WTC11 (cell line): ENCODE data around the gene HPCAL1. TPM values are rescaled to one million over a fixed set of nuclear protein-coding genes. Genes with fewer than 3 reads are reported as not detected.

ENCODE experiments used
- ATAC-seq: fragments of 200-7000 bp; cut with Tn5 transposase; 2 replicates; pipeline ENCODE4 v1.10.0; 2021; ENCODE audit warnings: mild to moderate bottlenecking, moderate library complexity
- CTCF ChIA-PET: fragments of 300-600 bp; sonication (Branson Sonifier 250); formaldehyde crosslinking; loops from one replicate; lab custom pipeline; 2021; ENCODE audit warnings: antibody characterized with exemption; lab: Charles Lee
- POLR2A ChIA-PET: fragments of 350-600 bp; sonication (Branson Sonifier 250); formaldehyde crosslinking; loops from one replicate; lab custom pipeline; 2021; ENCODE audit warnings: antibody characterized with exemption; lab: Charles Lee
- DNase-seq: peaks from one replicate; pipeline ENCODE4 v3.0.0; 2021; ENCODE audit warnings: low spot score
- H3K27ac Mint-ChIP-seq: 2 replicates; pipeline ENCODE4 v1.8.0; 2021; ENCODE audit warnings: mixed read lengths
- H3K27me3 Mint-ChIP-seq: 2 replicates; pipeline ENCODE4 v1.8.0; 2021; ENCODE audit warnings: low read depth, mild to moderate bottlenecking, moderate library complexity, mixed read lengths
- H3K36me3 Mint-ChIP-seq: 2 replicates; pipeline ENCODE4 v1.8.0; 2021; ENCODE audit warnings: mixed read lengths
- H3K4me1 Mint-ChIP-seq: 2 replicates; pipeline ENCODE4 v1.8.0; 2022; ENCODE audit warnings: mixed read lengths
- H3K4me3 Mint-ChIP-seq: 2 replicates; pipeline ENCODE4 v1.8.0; 2021; ENCODE audit warnings: mild to moderate bottlenecking, moderate library complexity, mixed read lengths
- H3K9me3 Mint-ChIP-seq: 2 replicates; pipeline ENCODE4 v1.8.0; 2021; ENCODE audit warnings: mixed read lengths
- ATF1 ChIP-seq: sonication (generic); formaldehyde crosslinking; IDR thresholded peaks from 2 replicates; pipeline ENCODE4 v1.8.1; 2023; ENCODE audit warnings: mild to moderate bottlenecking, moderate library complexity, missing genetic modification reagents
- ELF4 ChIP-seq: sonication (generic); formaldehyde crosslinking; IDR thresholded peaks from 2 replicates; pipeline ENCODE4 v1.8.1; 2022; ENCODE audit warnings: low read depth, mild to moderate bottlenecking, moderate library complexity, missing genetic modification reagents
- FOXJ3 ChIP-seq: sonication (generic); formaldehyde crosslinking; IDR thresholded peaks from 2 replicates; pipeline ENCODE4 v1.9.0; 2021; ENCODE audit warnings: missing genetic modification reagents, mild to moderate bottlenecking, borderline replicate concordance
- GTF2I ChIP-seq: fragments of 250-450 bp; sonication (Bioruptor Pico); conservative IDR thresholded peaks from 2 replicates; pipeline ENCODE4 v1.4.0; 2021; ENCODE audit warnings: mild to moderate bottlenecking
- IRF2 ChIP-seq: sonication (generic); formaldehyde crosslinking; IDR thresholded peaks from 2 replicates; pipeline ENCODE4 v1.8.0; 2022; ENCODE audit warnings: low read depth, missing genetic modification reagents, borderline replicate concordance
- JAZF1 ChIP-seq: fragments of 250-450 bp; sonication (Bioruptor Pico); IDR thresholded peaks from 2 replicates; pipeline ENCODE4 v1.9.0; 2021; ENCODE audit warnings: moderate library complexity, mild to moderate bottlenecking, inconsistent platforms
- RELA ChIP-seq: sonication (generic); formaldehyde crosslinking; IDR thresholded peaks from 2 replicates; pipeline ENCODE4 v1.8.1; 2022; ENCODE audit warnings: missing genetic modification reagents, mild to moderate bottlenecking, borderline replicate concordance
- TEAD1 ChIP-seq: sonication (generic); formaldehyde crosslinking; IDR thresholded peaks from 2 replicates; pipeline ENCODE4 v1.8.0; 2022; ENCODE audit warnings: mild to moderate bottlenecking, missing genetic modification reagents
- ZBTB21 ChIP-seq: sonication (generic); formaldehyde crosslinking; IDR thresholded peaks from 2 replicates; pipeline ENCODE4 v1.8.1; 2023; ENCODE audit warnings: mild to moderate bottlenecking, missing genetic modification reagents, borderline replicate concordance
- ZNF219 ChIP-seq: sonication (generic); formaldehyde crosslinking; IDR thresholded peaks from 2 replicates; pipeline ENCODE4 v1.8.0; 2023; ENCODE audit warnings: missing genetic modification reagents, mild to moderate bottlenecking, borderline replicate concordance
- ZNF263 ChIP-seq: sonication (generic); formaldehyde crosslinking; IDR thresholded peaks from 2 replicates; pipeline ENCODE4 v1.8.1; 2022; ENCODE audit warnings: low read depth, mild to moderate bottlenecking, moderate library complexity, missing genetic modification reagents
- total RNA-seq: library from RNA; stranded (reverse); gene quantifications from 3 replicates; pipeline ENCODE4 v1.2.3, GENCODE V29; 2021
- TF ChIP-seq, protein P1 (sequence below): sonication (generic); formaldehyde crosslinking; IDR thresholded peaks from 2 replicates; pipeline ENCODE4 v1.8.1; 2022; ENCODE audit warnings: mild to moderate bottlenecking, moderate library complexity, missing genetic modification reagents
- TF ChIP-seq, protein P2 (sequence below): sonication (generic); formaldehyde crosslinking; conservative IDR thresholded peaks from 2 replicates; pipeline ENCODE4 v1.8.1; 2023; ENCODE audit warnings: mild to moderate bottlenecking, low read depth, missing genetic modification reagents, moderate library complexity
- TF ChIP-seq, protein P3 (sequence below): sonication (generic); formaldehyde crosslinking; IDR thresholded peaks from 2 replicates; pipeline ENCODE4 v1.8.0; 2023; ENCODE audit warnings: missing genetic modification reagents
- TF ChIP-seq, protein P4 (sequence below): fragments of 250-450 bp; sonication (Bioruptor Pico); IDR thresholded peaks from 2 replicates; pipeline ENCODE4 v2.1.2; 2022; ENCODE audit warnings: mild to moderate bottlenecking, moderate library complexity
- TF ChIP-seq, protein P5 (sequence below): sonication (generic); formaldehyde crosslinking; IDR thresholded peaks from 2 replicates; pipeline ENCODE4 v1.8.0; 2022; ENCODE audit warnings: missing genetic modification reagents
- TF ChIP-seq, protein P6 (sequence below): sonication (generic); formaldehyde crosslinking; IDR thresholded peaks from 2 replicates; pipeline ENCODE4 v1.8.1; 2022; ENCODE audit warnings: low read depth, mild to moderate bottlenecking, moderate library complexity, missing genetic modification reagents, borderline replicate concordance
- TF ChIP-seq, protein P7 (sequence below): sonication (generic); formaldehyde crosslinking; IDR thresholded peaks from 2 replicates; pipeline ENCODE4 v1.8.0; 2022; ENCODE audit warnings: mild to moderate bottlenecking, missing genetic modification reagents

The HPCAL1 gene
- total RNA-seq, 1 experiment from 2014 or later, result 11.8 TPM

DNA sequence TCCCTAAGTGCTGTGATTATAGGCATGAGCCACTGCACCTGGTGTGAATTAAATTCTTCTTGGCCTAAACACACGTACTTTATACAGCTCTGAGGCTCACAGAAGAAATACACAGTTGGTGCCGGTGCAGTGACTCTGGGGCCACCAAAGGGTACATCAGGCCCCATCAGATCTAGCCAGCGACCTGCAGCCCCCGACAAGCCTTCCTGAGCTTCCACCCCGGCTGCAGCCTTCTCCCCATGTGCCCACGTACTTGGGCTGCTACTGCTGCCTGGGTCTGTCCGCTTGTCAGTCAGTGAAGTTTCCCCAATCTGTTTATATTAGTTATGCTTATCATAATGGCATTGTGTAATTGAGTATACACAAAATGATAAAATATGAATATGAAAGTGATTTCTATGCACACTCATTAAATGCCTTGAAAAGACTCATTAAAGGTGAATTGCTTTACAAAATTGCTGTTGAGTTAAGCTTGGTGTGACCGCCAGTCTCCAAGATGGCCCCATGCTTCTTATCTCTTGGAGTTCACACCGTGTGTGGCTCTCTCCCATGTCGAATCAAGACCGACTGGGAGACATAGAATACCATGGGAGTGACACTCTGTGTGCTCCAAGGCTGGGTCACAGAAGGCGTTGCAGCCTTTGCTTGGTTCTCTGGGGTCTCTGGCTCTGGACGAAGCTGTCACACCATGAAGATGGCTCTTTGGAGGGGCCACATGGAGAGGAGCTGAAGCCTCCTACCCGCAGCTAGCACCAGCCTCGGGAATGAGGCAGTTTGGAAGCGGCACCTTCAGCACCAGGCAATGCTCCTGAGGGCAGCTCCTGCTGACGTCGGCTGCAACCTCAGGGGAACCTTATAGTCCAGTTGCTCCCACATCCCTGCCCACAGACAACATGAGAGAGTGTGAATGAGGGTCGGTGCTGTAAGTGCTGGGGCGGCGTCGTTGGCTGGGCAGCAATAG, 29.2 kb upstream of the HPCAL1 start:
- CTCF ChIA-PET, result interaction anchor here (0.9 to 2.5 kb wide), 3 partner anchors 136 to 201 kb away, joined by 3 to 7 read pairs (median 4); no protein-coding TSS in a partner anchor
- ATAC-seq (no peak), DNase-seq (peak; percentile 5)
- Mint-ChIP-seq H3K4me1 (no peaks in the 10 kb centered on the region), H3K27ac (no peak overlapping the region), H3K9me3 (no peaks in the 10 kb centered on the region), H3K36me3 (no peaks in the 10 kb centered on the region), H3K4me3 (no peak overlapping the region), H3K27me3 (no peaks in the 10 kb centered on the region)
- TF ChIP-seq, protein P1, sequence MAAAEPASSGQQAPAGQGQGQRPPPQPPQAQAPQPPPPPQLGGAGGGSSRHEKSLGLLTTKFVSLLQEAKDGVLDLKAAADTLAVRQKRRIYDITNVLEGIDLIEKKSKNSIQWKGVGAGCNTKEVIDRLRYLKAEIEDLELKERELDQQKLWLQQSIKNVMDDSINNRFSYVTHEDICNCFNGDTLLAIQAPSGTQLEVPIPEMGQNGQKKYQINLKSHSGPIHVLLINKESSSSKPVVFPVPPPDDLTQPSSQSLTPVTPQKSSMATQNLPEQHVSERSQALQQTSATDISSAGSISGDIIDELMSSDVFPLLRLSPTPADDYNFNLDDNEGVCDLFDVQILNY, result no peak
- TF ChIP-seq, protein P2, sequence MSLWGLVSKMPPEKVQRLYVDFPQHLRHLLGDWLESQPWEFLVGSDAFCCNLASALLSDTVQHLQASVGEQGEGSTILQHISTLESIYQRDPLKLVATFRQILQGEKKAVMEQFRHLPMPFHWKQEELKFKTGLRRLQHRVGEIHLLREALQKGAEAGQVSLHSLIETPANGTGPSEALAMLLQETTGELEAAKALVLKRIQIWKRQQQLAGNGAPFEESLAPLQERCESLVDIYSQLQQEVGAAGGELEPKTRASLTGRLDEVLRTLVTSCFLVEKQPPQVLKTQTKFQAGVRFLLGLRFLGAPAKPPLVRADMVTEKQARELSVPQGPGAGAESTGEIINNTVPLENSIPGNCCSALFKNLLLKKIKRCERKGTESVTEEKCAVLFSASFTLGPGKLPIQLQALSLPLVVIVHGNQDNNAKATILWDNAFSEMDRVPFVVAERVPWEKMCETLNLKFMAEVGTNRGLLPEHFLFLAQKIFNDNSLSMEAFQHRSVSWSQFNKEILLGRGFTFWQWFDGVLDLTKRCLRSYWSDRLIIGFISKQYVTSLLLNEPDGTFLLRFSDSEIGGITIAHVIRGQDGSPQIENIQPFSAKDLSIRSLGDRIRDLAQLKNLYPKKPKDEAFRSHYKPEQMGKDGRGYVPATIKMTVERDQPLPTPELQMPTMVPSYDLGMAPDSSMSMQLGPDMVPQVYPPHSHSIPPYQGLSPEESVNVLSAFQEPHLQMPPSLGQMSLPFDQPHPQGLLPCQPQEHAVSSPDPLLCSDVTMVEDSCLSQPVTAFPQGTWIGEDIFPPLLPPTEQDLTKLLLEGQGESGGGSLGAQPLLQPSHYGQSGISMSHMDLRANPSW (CRISPR knock-in tag), result no peak
- TF ChIP-seq JAZF1 (CRISPR knock-in tag) (no peak), ZBTB21 (CRISPR knock-in tag) (no peak), IRF2 (CRISPR knock-in tag) (no peak), ZNF219 (CRISPR knock-in tag) (no peak), ZNF263 (CRISPR knock-in tag) (no peak), RELA (no peak), TEAD1 (CRISPR knock-in tag) (no peak)
- TF ChIP-seq, protein P3, sequence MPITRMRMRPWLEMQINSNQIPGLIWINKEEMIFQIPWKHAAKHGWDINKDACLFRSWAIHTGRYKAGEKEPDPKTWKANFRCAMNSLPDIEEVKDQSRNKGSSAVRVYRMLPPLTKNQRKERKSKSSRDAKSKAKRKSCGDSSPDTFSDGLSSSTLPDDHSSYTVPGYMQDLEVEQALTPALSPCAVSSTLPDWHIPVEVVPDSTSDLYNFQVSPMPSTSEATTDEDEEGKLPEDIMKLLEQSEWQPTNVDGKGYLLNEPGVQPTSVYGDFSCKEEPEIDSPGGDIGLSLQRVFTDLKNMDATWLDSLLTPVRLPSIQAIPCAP (CRISPR knock-in tag), result no peak
- TF ChIP-seq, protein P4, sequence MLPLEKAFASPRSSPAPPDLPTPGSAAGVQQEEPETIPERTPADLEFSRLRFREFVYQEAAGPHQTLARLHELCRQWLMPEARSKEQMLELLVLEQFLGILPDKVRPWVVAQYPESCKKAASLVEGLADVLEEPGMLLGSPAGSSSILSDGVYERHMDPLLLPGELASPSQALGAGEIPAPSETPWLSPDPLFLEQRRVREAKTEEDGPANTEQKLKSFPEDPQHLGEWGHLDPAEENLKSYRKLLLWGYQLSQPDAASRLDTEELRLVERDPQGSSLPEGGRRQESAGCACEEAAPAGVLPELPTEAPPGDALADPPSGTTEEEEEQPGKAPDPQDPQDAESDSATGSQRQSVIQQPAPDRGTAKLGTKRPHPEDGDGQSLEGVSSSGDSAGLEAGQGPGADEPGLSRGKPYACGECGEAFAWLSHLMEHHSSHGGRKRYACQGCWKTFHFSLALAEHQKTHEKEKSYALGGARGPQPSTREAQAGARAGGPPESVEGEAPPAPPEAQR (CRISPR knock-in tag), result no peak
- POLR2A ChIA-PET, result no interaction called here

DNA sequence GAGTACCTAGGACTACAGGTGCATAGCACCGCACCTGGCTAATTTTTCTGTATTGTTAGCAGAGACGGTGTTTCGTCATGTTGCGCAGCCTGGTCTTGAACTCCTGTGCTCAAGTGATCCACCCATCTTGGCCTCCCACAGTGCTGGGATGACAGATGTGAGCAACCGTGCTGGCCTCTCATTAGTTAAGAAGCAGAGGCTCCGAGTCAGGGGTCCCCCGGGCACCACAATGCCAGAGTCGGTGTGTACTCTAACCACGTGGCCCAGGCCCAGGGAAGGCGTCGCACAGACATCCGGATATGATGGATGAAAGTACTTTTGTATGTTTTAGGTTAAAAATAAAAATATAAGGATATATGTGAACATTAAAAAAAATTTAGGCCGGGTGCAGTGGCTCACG, 28.3 kb upstream of the HPCAL1 start:
- no peak overlapping the region for H3K27ac Mint-ChIP-seq
- H3K9me3 Mint-ChIP-seq, result no peaks in the 10 kb centered on the region
- DNase-seq, result peak; percentile 1
- ChIA-PET POLR2A (no interaction called here), CTCF (interaction anchor here (0.9 to 2.5 kb wide), 2 partner anchors 135 to 202 kb away, joined by 3 to 7 read pairs; no protein-coding TSS in a partner anchor)
- H3K36me3 Mint-ChIP-seq, result no peaks in the 10 kb centered on the region
- H3K4me1 Mint-ChIP-seq, result no peaks in the 10 kb centered on the region
- ATAC-seq, result no peak
- H3K27me3 Mint-ChIP-seq, result no peaks in the 10 kb centered on the region
- no peak overlapping the region for H3K4me3 Mint-ChIP-seq
- TF ChIP-seq, protein P5, sequence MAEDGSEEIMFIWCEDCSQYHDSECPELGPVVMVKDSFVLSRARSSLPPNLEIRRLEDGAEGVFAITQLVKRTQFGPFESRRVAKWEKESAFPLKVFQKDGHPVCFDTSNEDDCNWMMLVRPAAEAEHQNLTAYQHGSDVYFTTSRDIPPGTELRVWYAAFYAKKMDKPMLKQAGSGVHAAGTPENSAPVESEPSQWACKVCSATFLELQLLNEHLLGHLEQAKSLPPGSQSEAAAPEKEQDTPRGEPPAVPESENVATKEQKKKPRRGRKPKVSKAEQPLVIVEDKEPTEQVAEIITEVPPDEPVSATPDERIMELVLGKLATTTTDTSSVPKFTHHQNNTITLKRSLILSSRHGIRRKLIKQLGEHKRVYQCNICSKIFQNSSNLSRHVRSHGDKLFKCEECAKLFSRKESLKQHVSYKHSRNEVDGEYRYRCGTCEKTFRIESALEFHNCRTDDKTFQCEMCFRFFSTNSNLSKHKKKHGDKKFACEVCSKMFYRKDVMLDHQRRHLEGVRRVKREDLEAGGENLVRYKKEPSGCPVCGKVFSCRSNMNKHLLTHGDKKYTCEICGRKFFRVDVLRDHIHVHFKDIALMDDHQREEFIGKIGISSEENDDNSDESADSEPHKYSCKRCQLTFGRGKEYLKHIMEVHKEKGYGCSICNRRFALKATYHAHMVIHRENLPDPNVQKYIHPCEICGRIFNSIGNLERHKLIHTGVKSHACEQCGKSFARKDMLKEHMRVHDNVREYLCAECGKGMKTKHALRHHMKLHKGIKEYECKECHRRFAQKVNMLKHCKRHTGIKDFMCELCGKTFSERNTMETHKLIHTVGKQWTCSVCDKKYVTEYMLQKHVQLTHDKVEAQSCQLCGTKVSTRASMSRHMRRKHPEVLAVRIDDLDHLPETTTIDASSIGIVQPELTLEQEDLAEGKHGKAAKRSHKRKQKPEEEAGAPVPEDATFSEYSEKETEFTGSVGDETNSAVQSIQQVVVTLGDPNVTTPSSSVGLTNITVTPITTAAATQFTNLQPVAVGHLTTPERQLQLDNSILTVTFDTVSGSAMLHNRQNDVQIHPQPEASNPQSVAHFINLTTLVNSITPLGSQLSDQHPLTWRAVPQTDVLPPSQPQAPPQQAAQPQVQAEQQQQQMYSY, result no peak
- TF ChIP-seq ATF1 (CRISPR knock-in tag) (no peak), GTF2I (CRISPR knock-in tag) (no peak), ELF4 (CRISPR knock-in tag) (no peak), FOXJ3 (CRISPR knock-in tag) (no peak)
- TF ChIP-seq, protein P6, sequence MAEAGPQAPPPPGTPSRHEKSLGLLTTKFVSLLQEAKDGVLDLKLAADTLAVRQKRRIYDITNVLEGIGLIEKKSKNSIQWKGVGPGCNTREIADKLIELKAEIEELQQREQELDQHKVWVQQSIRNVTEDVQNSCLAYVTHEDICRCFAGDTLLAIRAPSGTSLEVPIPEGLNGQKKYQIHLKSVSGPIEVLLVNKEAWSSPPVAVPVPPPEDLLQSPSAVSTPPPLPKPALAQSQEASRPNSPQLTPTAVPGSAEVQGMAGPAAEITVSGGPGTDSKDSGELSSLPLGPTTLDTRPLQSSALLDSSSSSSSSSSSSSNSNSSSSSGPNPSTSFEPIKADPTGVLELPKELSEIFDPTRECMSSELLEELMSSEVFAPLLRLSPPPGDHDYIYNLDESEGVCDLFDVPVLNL (CRISPR knock-in tag), result no peak
- TF ChIP-seq, protein P1, result no peak
- TF ChIP-seq, protein P7, sequence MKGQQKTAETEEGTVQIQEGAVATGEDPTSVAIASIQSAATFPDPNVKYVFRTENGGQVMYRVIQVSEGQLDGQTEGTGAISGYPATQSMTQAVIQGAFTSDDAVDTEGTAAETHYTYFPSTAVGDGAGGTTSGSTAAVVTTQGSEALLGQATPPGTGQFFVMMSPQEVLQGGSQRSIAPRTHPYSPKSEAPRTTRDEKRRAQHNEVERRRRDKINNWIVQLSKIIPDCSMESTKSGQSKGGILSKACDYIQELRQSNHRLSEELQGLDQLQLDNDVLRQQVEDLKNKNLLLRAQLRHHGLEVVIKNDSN (CRISPR knock-in tag), result no peak
